ENCODE data around the gene AUTS2. TPM values are rescaled to one million over a fixed set of nuclear protein-coding genes. Genes with fewer than 3 reads are reported as not detected.

Gene AUTS2
- total RNA-seq, 1 experiment from 2014 or later: 38.5 TPM

DNA sequence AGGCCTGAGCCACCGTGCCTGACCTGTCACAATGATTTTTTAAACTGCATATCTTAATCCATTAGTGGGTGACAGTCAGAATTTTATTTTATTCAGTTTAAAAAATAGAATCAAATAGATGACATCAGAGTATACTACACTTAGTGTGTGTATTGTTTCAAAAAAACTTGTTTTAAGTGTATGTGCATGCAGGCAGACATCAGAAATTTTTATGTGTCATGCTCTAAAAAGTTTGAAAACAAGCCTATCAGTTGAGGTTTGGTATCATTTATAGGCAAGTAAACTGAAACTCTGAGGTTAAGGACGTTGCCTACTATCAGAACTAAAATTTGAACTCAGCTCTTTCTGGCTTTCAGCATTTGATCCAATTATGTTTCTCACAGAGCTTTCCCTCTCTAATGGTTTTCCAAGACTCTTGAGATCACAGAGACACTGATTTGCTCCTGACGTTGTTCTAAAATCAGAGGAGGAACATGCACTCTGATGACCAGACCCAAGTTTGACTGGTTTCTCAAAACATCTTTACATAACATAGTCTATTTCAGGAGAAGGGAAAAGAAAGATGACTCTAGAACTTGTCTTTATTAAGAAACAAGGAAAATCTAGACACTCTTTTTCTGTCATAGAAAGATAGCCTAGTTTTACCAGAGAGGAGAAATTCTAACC, 188.6 kb downstream of the AUTS2 start:
- H3K79me2 ChIP-seq (ENCODE audit: low read length): no peaks in the 10 kb centered on the region
- no peaks in the 10 kb centered on the region for H3K9me3 ChIP-seq (ENCODE audit: low read length)
- peaks cover 5% of the 10 kb centered on the region; the same call in 1 of the 2 replicates for H4K20me1 ChIP-seq (ENCODE audit: insufficient read depth, low read depth, low read length)
- no peaks in the 10 kb centered on the region for H3K9me2 ChIP-seq (replicated peaks; ENCODE audit: insufficient read depth, low read length)
- H3K4me1 ChIP-seq (ENCODE audit: low read length): peaks cover 7% of the 10 kb centered on the region; the same call in 1 of the 2 replicates
- H3K4me2 ChIP-seq (ENCODE audit: low read depth, low read length, poor library complexity, severe bottlenecking): no peak overlapping the region
- no peak for DNase-seq
- no peak overlapping the region for H3K27ac ChIP-seq (ENCODE audit: low read length)
- no peak overlapping the region for H2AFZ ChIP-seq (ENCODE audit: low read length)
- no peaks in the 10 kb centered on the region for H3K27me3 ChIP-seq (ENCODE audit: low read length)
- no peak overlapping the region for H3K9ac ChIP-seq (ENCODE audit: low read length)
- no peak overlapping the region for H3K4me3 ChIP-seq (ENCODE audit: low read length)
- H3K36me3 ChIP-seq (ENCODE audit: insufficient read depth, low read length): no peaks in the 10 kb centered on the region

DNA sequence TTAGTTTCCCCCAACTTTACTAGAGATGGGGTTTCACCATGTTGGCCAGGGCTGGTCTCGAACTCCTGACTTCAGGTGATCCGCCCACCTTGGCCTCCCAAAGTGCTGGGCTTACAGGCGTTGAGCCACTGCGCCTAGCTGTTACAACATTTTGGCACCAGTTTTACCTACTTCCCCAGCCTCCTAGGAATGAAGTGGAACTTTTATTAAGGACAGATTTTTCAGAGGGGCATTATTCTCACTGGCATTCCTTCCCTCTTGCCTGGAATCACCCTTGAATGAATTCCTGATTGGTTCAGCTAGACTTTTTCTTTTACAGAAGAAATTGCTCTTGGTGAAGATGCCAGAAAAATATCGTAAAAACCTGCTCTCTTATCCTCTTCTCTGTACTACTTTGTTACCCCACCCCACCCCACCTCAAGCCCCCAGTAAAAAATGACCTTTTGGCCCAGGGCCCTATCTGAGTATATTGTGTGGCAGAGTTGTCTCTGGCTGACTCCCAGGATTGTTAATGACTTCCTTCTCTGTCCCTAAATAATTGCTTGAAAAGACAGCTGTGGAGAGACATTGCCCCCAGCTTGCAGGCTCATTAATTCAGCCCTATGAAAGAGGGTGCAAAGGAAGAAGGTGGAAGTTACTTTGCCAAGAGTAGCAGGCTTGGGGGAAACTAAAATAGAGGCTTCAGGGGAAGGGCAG, 189.6 kb downstream of the AUTS2 start:
- H3K36me3 ChIP-seq (ENCODE audit: insufficient read depth, low read length): no peaks in the 10 kb centered on the region
- DNase-seq: no peak
- H3K9me2 ChIP-seq (replicated peaks; ENCODE audit: insufficient read depth, low read length): no peaks in the 10 kb centered on the region
- H3K27me3 ChIP-seq (ENCODE audit: low read length): no peaks in the 10 kb centered on the region
- H3K9me3 ChIP-seq (ENCODE audit: low read length): no peaks in the 10 kb centered on the region
- no peak overlapping the region for H3K27ac ChIP-seq (ENCODE audit: low read length)
- H2AFZ ChIP-seq (ENCODE audit: low read length): no peak overlapping the region
- H3K4me3 ChIP-seq (ENCODE audit: low read length): no peak overlapping the region
- H3K4me1 ChIP-seq (ENCODE audit: low read length): peaks cover under 1% of the 10 kb centered on the region; the same call in 1 of the 2 replicates
- H3K9ac ChIP-seq (ENCODE audit: low read length): no peak overlapping the region
- H3K79me2 ChIP-seq (ENCODE audit: low read length): no peaks in the 10 kb centered on the region
- H4K20me1 ChIP-seq (ENCODE audit: insufficient read depth, low read depth, low read length): peaks cover 5% of the 10 kb centered on the region; the same call in 1 of the 2 replicates
- H3K4me2 ChIP-seq (ENCODE audit: low read depth, low read length, poor library complexity, severe bottlenecking): no peak overlapping the region

DNA sequence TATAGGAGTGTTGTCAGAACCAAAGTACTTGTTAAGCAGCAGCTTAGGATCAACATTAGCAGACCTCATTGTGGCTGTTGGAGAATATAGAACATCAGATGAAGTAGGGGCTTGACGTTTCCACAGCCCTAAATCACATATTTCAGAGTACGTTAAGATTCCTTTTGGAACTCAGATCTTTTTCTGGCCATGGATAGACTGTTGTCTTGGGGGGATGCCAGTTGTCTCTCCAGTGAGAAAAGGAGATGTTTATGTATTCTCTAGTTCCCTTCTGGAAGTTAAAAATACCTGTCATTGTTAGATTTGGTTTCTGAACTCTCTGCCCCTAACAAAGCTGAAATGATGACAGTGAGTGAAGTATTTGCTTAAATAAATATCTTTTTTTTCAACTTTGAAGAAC, 191.3 kb downstream of the AUTS2 start:
- H3K36me3 ChIP-seq (ENCODE audit: insufficient read depth, low read length): no peaks in the 10 kb centered on the region
- no peak for DNase-seq

GRCh38 chr7:69790977-69791724, 192.9 kb downstream of the AUTS2 start:
- Histone ChIP-seq H2AFZ (ENCODE audit: low read length) (no peak overlapping the region), H3K4me1 (ENCODE audit: low read length) (peaks cover 6% of the 10 kb centered on the region), H4K20me1 (ENCODE audit: insufficient read depth, low read depth, low read length) (peaks cover 8% of the 10 kb centered on the region; the same call in 1 of the 2 replicates), H3K27ac (ENCODE audit: low read length) (no peak overlapping the region), H3K4me3 (ENCODE audit: low read length) (no peak overlapping the region), H3K36me3 (ENCODE audit: insufficient read depth, low read length) (no peaks in the 10 kb centered on the region), H3K27me3 (ENCODE audit: low read length) (no peaks in the 10 kb centered on the region), H3K9ac (ENCODE audit: low read length) (no peak overlapping the region), H3K9me3 (ENCODE audit: low read length) (no peaks in the 10 kb centered on the region), H3K79me2 (ENCODE audit: low read length) (no peaks in the 10 kb centered on the region), H3K4me2 (ENCODE audit: low read depth, low read length, poor library complexity, severe bottlenecking) (no peak overlapping the region), H3K9me2 (replicated peaks; ENCODE audit: insufficient read depth, low read length) (no peaks in the 10 kb centered on the region)
- DNase-seq: no peak

More for the DNA sequence above, 191.3 kb downstream of the AUTS2 start:
- no peaks in the 10 kb centered on the region for H3K79me2 ChIP-seq (ENCODE audit: low read length)
- H3K9ac ChIP-seq (ENCODE audit: low read length): no peak overlapping the region
- no peak overlapping the region for H3K4me3 ChIP-seq (ENCODE audit: low read length)
- peaks cover 8% of the 10 kb centered on the region; the same call in 1 of the 2 replicates for H4K20me1 ChIP-seq (ENCODE audit: insufficient read depth, low read depth, low read length)
- no peaks in the 10 kb centered on the region for H3K4me1 ChIP-seq (ENCODE audit: low read length)
- H3K27ac ChIP-seq (ENCODE audit: low read length): no peak overlapping the region
- no peak overlapping the region for H2AFZ ChIP-seq (ENCODE audit: low read length)
- no peaks in the 10 kb centered on the region for H3K27me3 ChIP-seq (ENCODE audit: low read length)
- H3K9me3 ChIP-seq (ENCODE audit: low read length): no peaks in the 10 kb centered on the region
- no peak overlapping the region for H3K4me2 ChIP-seq (ENCODE audit: low read depth, low read length, poor library complexity, severe bottlenecking)
- H3K9me2 ChIP-seq (replicated peaks; ENCODE audit: insufficient read depth, low read length): no peaks in the 10 kb centered on the region

DNA sequence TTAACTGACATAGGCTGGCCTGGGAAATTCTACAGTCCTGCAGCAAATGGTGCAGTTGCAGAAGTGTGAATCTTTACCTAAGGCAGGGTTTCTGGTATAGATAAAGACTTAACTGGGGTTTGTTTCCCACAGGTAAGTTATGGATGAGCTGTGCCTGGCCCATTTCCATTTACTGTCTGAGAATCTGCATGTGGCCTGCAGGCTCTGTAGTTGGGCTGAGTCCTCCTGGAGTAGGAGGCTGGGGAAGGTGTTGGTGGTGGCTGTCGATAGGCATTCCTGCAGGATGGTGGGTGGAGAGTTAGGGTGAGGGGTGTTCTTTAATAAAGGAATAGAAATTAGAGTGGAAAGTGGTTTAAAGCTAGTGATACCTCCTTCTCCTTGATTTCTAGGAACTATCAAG, 193.5 kb downstream of the AUTS2 start:
- DNase-seq: no peak
- H4K20me1 ChIP-seq (ENCODE audit: insufficient read depth, low read depth, low read length): peaks cover 8% of the 10 kb centered on the region; the same call in 1 of the 2 replicates
- no peaks in the 10 kb centered on the region for H3K9me2 ChIP-seq (replicated peaks; ENCODE audit: insufficient read depth, low read length)
- no peaks in the 10 kb centered on the region for H3K27me3 ChIP-seq (ENCODE audit: low read length)
- H3K9me3 ChIP-seq (ENCODE audit: low read length): no peaks in the 10 kb centered on the region
- peaks cover 6% of the 10 kb centered on the region for H3K4me1 ChIP-seq (ENCODE audit: low read length)
- no peak overlapping the region for H3K27ac ChIP-seq (ENCODE audit: low read length)
- no peak overlapping the region for H3K4me3 ChIP-seq (ENCODE audit: low read length)
- no peak overlapping the region for H2AFZ ChIP-seq (ENCODE audit: low read length)
- H3K9ac ChIP-seq (ENCODE audit: low read length): no peak overlapping the region
- no peaks in the 10 kb centered on the region for H3K36me3 ChIP-seq (ENCODE audit: insufficient read depth, low read length)
- H3K79me2 ChIP-seq (ENCODE audit: low read length): no peaks in the 10 kb centered on the region
- no peak overlapping the region for H3K4me2 ChIP-seq (ENCODE audit: low read depth, low read length, poor library complexity, severe bottlenecking)

- peaks cover 17% of the 10 kb centered on the region for H4K20me1 ChIP-seq (ENCODE audit: insufficient read depth, low read depth, low read length)
- no peaks in the 10 kb centered on the region for H3K9me3 ChIP-seq (ENCODE audit: low read length)
- H3K27ac ChIP-seq (ENCODE audit: low read length): no peak overlapping the region
- H3K27me3 ChIP-seq (ENCODE audit: low read length): no peaks in the 10 kb centered on the region
- H2AFZ ChIP-seq (ENCODE audit: low read length): no peak overlapping the region
- peaks cover 20% of the 10 kb centered on the region for H3K4me1 ChIP-seq (ENCODE audit: low read length)
- DNase-seq: no peak
- H3K36me3 ChIP-seq (ENCODE audit: insufficient read depth, low read length): no peaks in the 10 kb centered on the region
- no peak overlapping the region for H3K4me2 ChIP-seq (ENCODE audit: low read depth, low read length, poor library complexity, severe bottlenecking)
- no peaks in the 10 kb centered on the region for H3K9me2 ChIP-seq (replicated peaks; ENCODE audit: insufficient read depth, low read length)
- no peak overlapping the region for H3K9ac ChIP-seq (ENCODE audit: low read length)
- no peaks in the 10 kb centered on the region for H3K79me2 ChIP-seq (ENCODE audit: low read length)
- H3K4me3 ChIP-seq (ENCODE audit: low read length): no peak overlapping the region
Measured at GRCh38 chr7:69795932-69796331, 197.7 kb downstream of the AUTS2 start.

- Histone ChIP-seq H3K9me2 (replicated peaks; ENCODE audit: insufficient read depth, low read length) (no peaks in the 10 kb centered on the region), H3K4me2 (ENCODE audit: low read depth, low read length, poor library complexity, severe bottlenecking) (no peak overlapping the region), H4K20me1 (ENCODE audit: insufficient read depth, low read depth, low read length) (peaks cover 17% of the 10 kb centered on the region), H2AFZ (ENCODE audit: low read length) (no peak overlapping the region), H3K79me2 (ENCODE audit: low read length) (no peaks in the 10 kb centered on the region), H3K9ac (ENCODE audit: low read length) (no peak overlapping the region), H3K27ac (ENCODE audit: low read length) (no peak overlapping the region), H3K4me3 (ENCODE audit: low read length) (no peak overlapping the region), H3K36me3 (ENCODE audit: insufficient read depth, low read length) (no peaks in the 10 kb centered on the region), H3K27me3 (ENCODE audit: low read length) (no peaks in the 10 kb centered on the region), H3K9me3 (ENCODE audit: low read length) (no peaks in the 10 kb centered on the region), H3K4me1 (ENCODE audit: low read length) (peaks cover 20% of the 10 kb centered on the region)
- DNase-seq: no peak
Measured at GRCh38 chr7:69796416-69796815, 198.1 kb downstream of the AUTS2 start.

Data from Karpas-422 (cell line).